HepG2 (cell line): Measurements from ENCODE around the gene SCFD2. TPM values are rescaled to one million over a fixed set of nuclear protein-coding genes. Genes with fewer than 3 reads are reported as not detected.

Experiments
- CEBPG ChIP-seq: IDR thresholded peaks from 2 replicates; pipeline ENCODE4 v1.6.1; 2016
- CREB1 ChIP-seq, 2 experiments: fragments of 450-650 bp in 1 of 2; IDR thresholded peaks; 2 replicates each; pipeline ENCODE4 v1.6.1; 2016 to 2017; ENCODE audit warnings: control low read depth in 1 of 2, mild to moderate bottlenecking in 1 of 2, missing compliant biosample characterization in 1 of 2, missing genetic modification characterization in 1 of 2
- FOXA3 ChIP-seq: IDR thresholded peaks from 2 replicates; pipeline ENCODE4 v1.6.1; 2016; ENCODE audit warnings: missing genetic modification reagents, missing compliant biosample characterization
- FOXJ3 ChIP-seq: sonication (generic); formaldehyde crosslinking; IDR thresholded peaks from 2 replicates; pipeline ENCODE4 v1.4.0; 2020; ENCODE audit warnings: missing genetic modification reagents, mild to moderate bottlenecking, borderline replicate concordance
- FOXP1 ChIP-seq, 2 experiments: fragments of 450-650 bp in 1 of 2; IDR thresholded peaks; 2 replicates each; pipeline ENCODE4 v1.6.1; 2017 to 2018; ENCODE audit warnings: antibody characterized with exemption in 1 of 2
- FOXP4 ChIP-seq: sonication (generic); formaldehyde crosslinking; IDR thresholded peaks from 2 replicates; pipeline ENCODE4 v1.4.0; 2020; ENCODE audit warnings: missing genetic modification reagents
- GFI1 ChIP-seq: sonication (generic); formaldehyde crosslinking; IDR thresholded peaks from 2 replicates; pipeline ENCODE4 v1.5.0; 2020; ENCODE audit warnings: missing genetic modification reagents, mild to moderate bottlenecking, borderline replicate concordance
- HDAC1 ChIP-seq: sonication (generic); formaldehyde crosslinking; IDR thresholded peaks from 2 replicates; pipeline ENCODE4 v1.5.1; 2020; ENCODE audit warnings: mild to moderate bottlenecking, missing genetic modification reagents
- ISL2 ChIP-seq: sonication (generic); formaldehyde crosslinking; IDR thresholded peaks from 2 replicates; pipeline ENCODE4 v1.5.0; 2020; ENCODE audit warnings: missing genetic modification reagents
- KAT8 ChIP-seq: IDR thresholded peaks from 2 replicates; pipeline ENCODE4 v1.6.1; 2016; ENCODE audit warnings: missing genetic modification reagents, missing compliant biosample characterization
- MAZ ChIP-seq, 2 experiments: sonication (generic) in 1 of 2; formaldehyde crosslinking in 1 of 2; IDR thresholded peaks; 2 replicates each; pipeline versions ENCODE4 v1.5.0 to v1.6.1; 2012 to 2020; ENCODE audit warnings: low read depth in 2 of 2, mild to moderate bottlenecking in 2 of 2, borderline replicate concordance in 1 of 2, improper control_type of control experiment in 1 of 2, low read length in 1 of 2, missing genetic modification reagents in 1 of 2, moderate library complexity in 1 of 2
- MIER3 ChIP-seq: IDR thresholded peaks from 2 replicates; pipeline ENCODE4 v1.6.1; 2016; ENCODE audit warnings: missing compliant biosample characterization, borderline replicate concordance
- NCOA2 ChIP-seq: sonication (generic); formaldehyde crosslinking; IDR thresholded peaks from 2 replicates; pipeline ENCODE4 v1.8.0; 2022; ENCODE audit warnings: inconsistent platforms
- NCOR1 ChIP-seq: fragments of 200-600 bp; sonication (generic); IDR thresholded peaks from 2 replicates; pipeline ENCODE4 v1.7.0; 2017; ENCODE audit warnings: antibody characterized with exemption, low read length, borderline replicate concordance
- NFIC ChIP-seq: IDR thresholded peaks from 2 replicates; pipeline ENCODE4 v1.6.1; 2012; ENCODE audit warnings: mild to moderate bottlenecking, low read length, inconsistent platforms
- SIX1 ChIP-seq: sonication (generic); formaldehyde crosslinking; IDR thresholded peaks from 2 replicates; pipeline ENCODE4 v1.4.0; 2020; ENCODE audit warnings: missing genetic modification reagents, borderline replicate concordance
- SMAD3 ChIP-seq: sonication (generic); formaldehyde crosslinking; IDR thresholded peaks from 2 replicates; pipeline ENCODE4 v1.4.0; 2020; ENCODE audit warnings: missing genetic modification reagents
- SOX5 ChIP-seq: IDR thresholded peaks from 2 replicates; pipeline ENCODE4 v1.6.1; 2016; ENCODE audit warnings: borderline replicate concordance
- SOX6 ChIP-seq, 2 experiments: fragments of 450-650 bp in 1 of 2; sonication (generic) in 1 of 2; formaldehyde crosslinking in 1 of 2; IDR thresholded peaks; 2 replicates each; pipeline versions ENCODE4 v1.4.0 to v1.6.1; 2017 to 2020; ENCODE audit warnings: antibody characterized with exemption in 1 of 2, mild to moderate bottlenecking in 1 of 2, missing genetic modification reagents in 1 of 2
- TOE1 ChIP-seq: sonication (generic); formaldehyde crosslinking; IDR thresholded peaks from 2 replicates; pipeline ENCODE4 v1.4.0; 2020; ENCODE audit warnings: mild to moderate bottlenecking, missing genetic modification reagents
- ZKSCAN8 ChIP-seq: IDR thresholded peaks from 2 replicates; pipeline ENCODE4 v1.6.1; 2016; ENCODE audit warnings: borderline replicate concordance, missing genetic modification reagents, missing compliant biosample characterization
- ZNF331 ChIP-seq: sonication (generic); formaldehyde crosslinking; IDR thresholded peaks from 2 replicates; pipeline ENCODE4 v1.4.0; 2020; ENCODE audit warnings: missing genetic modification reagents
- ZNF382 ChIP-seq: sonication (generic); formaldehyde crosslinking; IDR thresholded peaks from 2 replicates; pipeline ENCODE4 v1.5.0; 2020; ENCODE audit warnings: missing genetic modification reagents, mild to moderate bottlenecking, borderline replicate concordance
- ZNF569 ChIP-seq: sonication (generic); formaldehyde crosslinking; IDR thresholded peaks from 2 replicates; pipeline ENCODE4 v1.5.0; 2020; ENCODE audit warnings: mild to moderate bottlenecking, missing genetic modification reagents, moderate library complexity, borderline replicate concordance
- ZNF644 ChIP-seq: IDR thresholded peaks from 2 replicates; pipeline ENCODE4 v1.6.1; 2016; ENCODE audit warnings: low read depth
- polyA plus RNA-seq, 8 experiments: library from polyadenylated mRNA; depleted of rRNA in 3 of 8; stranded (reverse) in 7 of 8; unstranded in 1 of 8; fragments of >200 nt; fragmentation: Illumina TruSeq in 4 of 8; extraction: Trizol in 4 of 8; gene quantifications; 2 replicates each; pipeline versions ENCODE4 v1.2.1 to v1.2.3, GENCODE V29; 2011 to 2016; ENCODE audit warnings: low read depth in 4 of 8, missing spikeins in 1 of 8, mixed read lengths in 1 of 8; ENCODE audit not compliant: insufficient read depth in 1 of 8
- total RNA-seq, 5 experiments: library from RNA; depleted of rRNA; stranded (reverse); fragments of >200 nt; fragmentation: Illumina TruSeq; extraction: Trizol; gene quantifications; 2 replicates each; pipeline ENCODE4 v1.2.3, GENCODE V29; 2016; ENCODE audit warnings: low read depth in 1 of 5
- TF ChIP-seq, protein P1 (sequence below): sonication (generic); formaldehyde crosslinking; IDR thresholded peaks from 2 replicates; pipeline ENCODE4 v1.4.0; 2020; ENCODE audit warnings: missing genetic modification reagents, borderline replicate concordance
- TF ChIP-seq, protein P2 (sequence below), 2 experiments: fragments of 450-650 bp in 1 of 2; sonication (generic) in 1 of 2; formaldehyde crosslinking; IDR thresholded peaks; 2 replicates each; pipeline versions ENCODE4 v1.5.0 to v1.8.0; 2020 to 2022; ENCODE audit warnings: mild to moderate bottlenecking in 1 of 2, missing genetic modification reagents in 1 of 2

The SCFD2 gene
- total and polyA plus RNA-seq, 2 of the 13 experiments (the other 11 are each of a cell fraction or from before 2014, with no cell fraction given): 4.6 to 15.6 TPM

DNA sequence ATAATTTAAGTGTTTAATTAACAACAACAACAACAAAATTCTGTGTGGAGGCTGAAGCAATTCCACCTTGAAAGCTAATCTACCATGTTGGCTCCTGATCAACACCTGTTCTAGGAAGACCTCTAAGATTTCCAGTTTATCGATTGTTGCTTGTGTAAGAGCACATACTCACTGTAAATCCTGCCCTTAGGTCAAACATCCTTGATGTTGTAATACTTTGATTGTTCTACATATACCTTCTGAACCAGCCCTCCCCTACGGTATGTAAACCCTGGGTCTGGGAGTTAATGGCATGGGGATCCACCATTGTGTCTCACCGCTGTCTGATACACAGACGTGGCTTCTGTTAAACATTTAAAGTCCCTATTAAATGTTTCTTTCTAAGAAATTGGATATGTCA is 430.5 kb downstream of the SCFD2 start (continued):
- TF ChIP-seq, protein P1, sequence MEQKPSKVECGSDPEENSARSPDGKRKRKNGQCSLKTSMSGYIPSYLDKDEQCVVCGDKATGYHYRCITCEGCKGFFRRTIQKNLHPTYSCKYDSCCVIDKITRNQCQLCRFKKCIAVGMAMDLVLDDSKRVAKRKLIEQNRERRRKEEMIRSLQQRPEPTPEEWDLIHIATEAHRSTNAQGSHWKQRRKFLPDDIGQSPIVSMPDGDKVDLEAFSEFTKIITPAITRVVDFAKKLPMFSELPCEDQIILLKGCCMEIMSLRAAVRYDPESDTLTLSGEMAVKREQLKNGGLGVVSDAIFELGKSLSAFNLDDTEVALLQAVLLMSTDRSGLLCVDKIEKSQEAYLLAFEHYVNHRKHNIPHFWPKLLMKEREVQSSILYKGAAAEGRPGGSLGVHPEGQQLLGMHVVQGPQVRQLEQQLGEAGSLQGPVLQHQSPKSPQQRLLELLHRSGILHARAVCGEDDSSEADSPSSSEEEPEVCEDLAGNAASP (CRISPR knock-in tag): peak; percentile 46; the same call in 1 of the 2 replicates
- TF ChIP-seq TOE1 (CRISPR knock-in tag): no peak
- no peak for TF ChIP-seq ZNF382 (CRISPR knock-in tag)
- TF ChIP-seq FOXA3 (CRISPR knock-in tag): peak; percentile 88
- no peak for TF ChIP-seq FOXP1 (IDR thresholded peaks at IDR 0.05)
- peak; percentile 81 for TF ChIP-seq FOXP1 (CRISPR knock-in tag; IDR thresholded peaks at IDR 0.05)
- TF ChIP-seq ZNF644 (CRISPR knock-in tag): peak; percentile 88
- no peak for TF ChIP-seq MAZ (IDR thresholded peaks at IDR 0.05; ENCODE audit: borderline replicate concordance, low read depth, low read length)
- no peak for TF ChIP-seq MAZ (CRISPR knock-in tag; IDR thresholded peaks at IDR 0.05; ENCODE audit: low read depth)
- peak; percentile 86 for TF ChIP-seq CEBPG (CRISPR knock-in tag)
- no peak for TF ChIP-seq ZNF569
- TF ChIP-seq FOXP4 (CRISPR knock-in tag): peak; percentile 47; the same call in 1 of the 2 replicates
- TF ChIP-seq SIX1 (CRISPR knock-in tag): peak; percentile 80; the same call in 1 of the 2 replicates
- peak; percentile 81 for TF ChIP-seq NCOA2 (CRISPR knock-in tag)
- no peak for TF ChIP-seq CREB1 (IDR thresholded peaks at IDR 0.05)
- peak; percentile 57 for TF ChIP-seq CREB1 (CRISPR knock-in tag; IDR thresholded peaks at IDR 0.05)
- no peak for TF ChIP-seq SOX6 (IDR thresholded peaks at IDR 0.05)
- peak; percentile 96 for TF ChIP-seq SOX6 (CRISPR knock-in tag; IDR thresholded peaks at IDR 0.05)
- TF ChIP-seq, protein P2, sequence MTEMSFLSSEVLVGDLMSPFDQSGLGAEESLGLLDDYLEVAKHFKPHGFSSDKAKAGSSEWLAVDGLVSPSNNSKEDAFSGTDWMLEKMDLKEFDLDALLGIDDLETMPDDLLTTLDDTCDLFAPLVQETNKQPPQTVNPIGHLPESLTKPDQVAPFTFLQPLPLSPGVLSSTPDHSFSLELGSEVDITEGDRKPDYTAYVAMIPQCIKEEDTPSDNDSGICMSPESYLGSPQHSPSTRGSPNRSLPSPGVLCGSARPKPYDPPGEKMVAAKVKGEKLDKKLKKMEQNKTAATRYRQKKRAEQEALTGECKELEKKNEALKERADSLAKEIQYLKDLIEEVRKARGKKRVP (CRISPR knock-in tag; IDR thresholded peaks at IDR 0.05): 0 out of 4 replicates have a peak, but pooled peaks of 1 of the 2 experiments have one; percentile 46
- no peak; the same call in 1 of the 2 replicates for TF ChIP-seq FOXJ3
- peak; percentile 24; the same call in 1 of the 2 replicates for TF ChIP-seq MIER3 (CRISPR knock-in tag)
- peak; percentile 62; the same call in 1 of the 2 replicates for TF ChIP-seq NFIC
- TF ChIP-seq GFI1 (CRISPR knock-in tag): peak; percentile 83; the same call in 1 of the 2 replicates
- TF ChIP-seq SOX5 (CRISPR knock-in tag): peak; percentile 95
- TF ChIP-seq ZKSCAN8 (CRISPR knock-in tag): 0 out of 2 replicates have a peak, but pooled peaks have one; percentile 47
- 0 out of 2 replicates have a peak, but pooled peaks have one; percentile 46 for TF ChIP-seq HDAC1
- peak; percentile 53; the same call in 1 of the 2 replicates for TF ChIP-seq KAT8 (CRISPR knock-in tag)
- TF ChIP-seq ISL2 (CRISPR knock-in tag): peak; percentile 72
- peak; percentile 81; the same call in 1 of the 2 replicates for TF ChIP-seq ZNF331 (CRISPR knock-in tag)
- TF ChIP-seq NCOR1: peak; percentile 71; the same call in 1 of the 2 replicates
- TF ChIP-seq SMAD3 (CRISPR knock-in tag): peak; percentile 79; the same call in 1 of the 2 replicates
